ENCODE measurements around the gene S100A3.
"Not testable (repeated sequence)": the region's sequence is repeated elsewhere in the genome, so short reads cannot be mapped to it uniquely, and the experiment has no call there.

Gene S100A3

GRCh38 chr1:153520818-153521476, 28.1 kb downstream of the S100A3 start:
- H3K23ac ChIP-seq (ENCODE audit: low read length in 2 of 2), result no peak overlapping the region
- no peaks in the 10 kb centered on the region for H3K27me3 ChIP-seq (ENCODE audit: control insufficient read depth in 1 of 2, insufficient read depth in 1 of 2, low read length in 2 of 2)
- H3K4me2 ChIP-seq (ENCODE audit: low read length, poor library complexity, severe bottlenecking), result no peak overlapping the region
- no peak overlapping the region for H2BK120ac ChIP-seq (ENCODE audit: low read depth, low read length)
- no peak overlapping the region for H2BK5ac ChIP-seq (ENCODE audit: low read depth, low read length, poor library complexity, severe bottlenecking)
- no peak overlapping the region for H4K8ac ChIP-seq (ENCODE audit: low read length)
- no peak overlapping the region for H4K91ac ChIP-seq (ENCODE audit: low read length)
- no peak overlapping the region for H2AK5ac ChIP-seq (ENCODE audit: low read length, severe bottlenecking)
- H3K4me3 ChIP-seq (ENCODE audit: insufficient read depth in 1 of 2, low read depth in 1 of 2, low read length in 2 of 2), result no peak overlapping the region
- H3K27ac ChIP-seq (ENCODE audit: low read length, poor library complexity, severe bottlenecking), result no peak overlapping the region
- H2BK15ac ChIP-seq (ENCODE audit: low read depth, poor library complexity, severe bottlenecking), result no peak overlapping the region
- no peak overlapping the region for H3K9ac ChIP-seq (ENCODE audit: low read length)
- H3K18ac ChIP-seq (ENCODE audit: low read depth in 1 of 2, low read length in 2 of 2), result no peak overlapping the region
- WGBS, result 89% methylated on average over 4 of the region's 4 CpGs
- peaks cover 2% of the 10 kb centered on the region for H3K4me1 ChIP-seq (ENCODE audit: control insufficient read depth, insufficient read depth, low read depth, low read length)
- H2BK12ac ChIP-seq (ENCODE audit: low read length in 2 of 2), result peak overlapping the region in 1 of 2 experiments; percentile 54
- H3K79me1 ChIP-seq (replicated peaks; ENCODE audit: low read length, poor library complexity, severe bottlenecking), result no peaks in the 10 kb centered on the region
- no peak overlapping the region for H3K4ac ChIP-seq (ENCODE audit: low read depth in 1 of 2, low read length in 2 of 2)
- H2AFZ ChIP-seq (ENCODE audit: low read depth, low read length), result no peak overlapping the region
- H3K14ac ChIP-seq (ENCODE audit: low read length in 2 of 2), result no peak overlapping the region
- no peaks in the 10 kb centered on the region for H3K36me3 ChIP-seq (ENCODE audit: control insufficient read depth in 1 of 2, insufficient read depth in 2 of 2, low read depth in 1 of 2, low read length in 2 of 2)
- DNase-seq, result no peak
- no peaks in the 10 kb centered on the region for H3K9me3 ChIP-seq (ENCODE audit: control insufficient read depth, low read length)

- not testable (repeated sequence) for H3K18ac ChIP-seq (ENCODE audit: low read depth in 1 of 2, low read length in 2 of 2); H3K27ac ChIP-seq (ENCODE audit: low read length, poor library complexity, severe bottlenecking); H3K4me1 ChIP-seq (ENCODE audit: control insufficient read depth, insufficient read depth, low read depth, low read length); H3K23ac ChIP-seq (ENCODE audit: low read length in 2 of 2); H3K4me3 ChIP-seq (ENCODE audit: insufficient read depth in 1 of 2, low read depth in 1 of 2, low read length in 2 of 2); H3K14ac ChIP-seq (ENCODE audit: low read length in 2 of 2); H3K9me3 ChIP-seq (ENCODE audit: control insufficient read depth, low read length); H3K36me3 ChIP-seq (ENCODE audit: control insufficient read depth in 1 of 2, insufficient read depth in 2 of 2, low read depth in 1 of 2, low read length in 2 of 2); H2BK120ac ChIP-seq (ENCODE audit: low read depth, low read length); H2BK12ac ChIP-seq (ENCODE audit: low read length in 2 of 2); H4K91ac ChIP-seq (ENCODE audit: low read length); DNase-seq; H2BK5ac ChIP-seq (ENCODE audit: low read depth, low read length, poor library complexity, severe bottlenecking); H2AK5ac ChIP-seq (ENCODE audit: low read length, severe bottlenecking); H2BK15ac ChIP-seq (ENCODE audit: low read depth, poor library complexity, severe bottlenecking); H3K4me2 ChIP-seq (ENCODE audit: low read length, poor library complexity, severe bottlenecking); H3K27me3 ChIP-seq (ENCODE audit: control insufficient read depth in 1 of 2, insufficient read depth in 1 of 2, low read length in 2 of 2); H2AFZ ChIP-seq (ENCODE audit: low read depth, low read length); H3K9ac ChIP-seq (ENCODE audit: low read length); H4K8ac ChIP-seq (ENCODE audit: low read length); H3K79me1 ChIP-seq (replicated peaks; ENCODE audit: low read length, poor library complexity, severe bottlenecking); H3K4ac ChIP-seq (ENCODE audit: low read depth in 1 of 2, low read length in 2 of 2)
- 84% methylated on average over 4 of the region's 5 CpGs for WGBS
These were observed 28.8 kb downstream of the S100A3 start for GRCh38 chr1:153520137-153520691.

- Histone ChIP-seq H3K4me2 (ENCODE audit: low read length, poor library complexity, severe bottlenecking) (no peak overlapping the region), H3K23ac (ENCODE audit: low read length in 2 of 2) (no peak overlapping the region), H3K27ac (ENCODE audit: low read length, poor library complexity, severe bottlenecking) (no peak overlapping the region), H3K18ac (ENCODE audit: low read depth in 1 of 2, low read length in 2 of 2) (no peak overlapping the region), H3K14ac (ENCODE audit: low read length in 2 of 2) (no peak overlapping the region), H2BK5ac (ENCODE audit: low read depth, low read length, poor library complexity, severe bottlenecking) (no peak overlapping the region), H3K79me1 (replicated peaks; ENCODE audit: low read length, poor library complexity, severe bottlenecking) (no peaks in the 10 kb centered on the region), H2BK120ac (ENCODE audit: low read depth, low read length) (no peak overlapping the region), H2AK5ac (ENCODE audit: low read length, severe bottlenecking) (no peak overlapping the region), H4K91ac (ENCODE audit: low read length) (no peak overlapping the region), H3K4me3 (ENCODE audit: insufficient read depth in 1 of 2, low read depth in 1 of 2, low read length in 2 of 2) (no peak overlapping the region), H3K9me3 (ENCODE audit: control insufficient read depth, low read length) (no peaks in the 10 kb centered on the region), H3K4ac (ENCODE audit: low read depth in 1 of 2, low read length in 2 of 2) (no peak overlapping the region), H3K36me3 (ENCODE audit: control insufficient read depth in 1 of 2, insufficient read depth in 2 of 2, low read depth in 1 of 2, low read length in 2 of 2) (no peaks in the 10 kb centered on the region), H4K8ac (ENCODE audit: low read length) (no peak overlapping the region), H2AFZ (ENCODE audit: low read depth, low read length) (no peak overlapping the region), H3K27me3 (ENCODE audit: control insufficient read depth in 1 of 2, insufficient read depth in 1 of 2, low read length in 2 of 2) (no peaks in the 10 kb centered on the region), H3K4me1 (ENCODE audit: control insufficient read depth, insufficient read depth, low read depth, low read length) (peaks cover 2% of the 10 kb centered on the region), H2BK15ac (ENCODE audit: low read depth, poor library complexity, severe bottlenecking) (no peak overlapping the region), H3K9ac (ENCODE audit: low read length) (no peak overlapping the region), H2BK12ac (ENCODE audit: low read length in 2 of 2) (no peak overlapping the region)
- WGBS, result 95% methylated on average over 3 of the region's 3 CpGs
- DNase-seq, result no peak
These were observed 29.8 kb downstream of the S100A3 start for GRCh38 chr1:153519242-153519641.

GRCh38 chr1:153515504-153516394, 33.3 kb downstream of the S100A3 start:
- Histone ChIP-seq H3K23ac (ENCODE audit: low read length in 2 of 2) (no peak overlapping the region), H2AFZ (ENCODE audit: low read depth, low read length) (no peak overlapping the region), H2BK15ac (ENCODE audit: low read depth, poor library complexity, severe bottlenecking) (peak overlapping the region; percentile 65), H3K4ac (ENCODE audit: low read depth in 1 of 2, low read length in 2 of 2) (no peak overlapping the region), H2BK12ac (ENCODE audit: low read length in 2 of 2) (peak overlapping the region in 1 of 2 experiments; percentile 46), H3K18ac (ENCODE audit: low read depth in 1 of 2, low read length in 2 of 2) (no peak overlapping the region), H2BK5ac (ENCODE audit: low read depth, low read length, poor library complexity, severe bottlenecking) (no peak overlapping the region), H3K27me3 (ENCODE audit: control insufficient read depth in 1 of 2, insufficient read depth in 1 of 2, low read length in 2 of 2) (no peaks in the 10 kb centered on the region), H3K36me3 (ENCODE audit: control insufficient read depth in 1 of 2, insufficient read depth in 2 of 2, low read depth in 1 of 2, low read length in 2 of 2) (no peaks in the 10 kb centered on the region), H3K79me1 (replicated peaks; ENCODE audit: low read length, poor library complexity, severe bottlenecking) (no peaks in the 10 kb centered on the region), H2BK120ac (ENCODE audit: low read depth, low read length) (no peak overlapping the region), H2AK5ac (ENCODE audit: low read length, severe bottlenecking) (no peak overlapping the region), H3K4me2 (ENCODE audit: low read length, poor library complexity, severe bottlenecking) (no peak overlapping the region), H3K9me3 (ENCODE audit: control insufficient read depth, low read length) (no peaks in the 10 kb centered on the region), H3K14ac (ENCODE audit: low read length in 2 of 2) (no peak overlapping the region), H3K9ac (ENCODE audit: low read length) (no peak overlapping the region), H4K91ac (ENCODE audit: low read length) (peak overlapping the region; percentile 35), H3K27ac (ENCODE audit: low read length, poor library complexity, severe bottlenecking) (no peak overlapping the region), H4K8ac (ENCODE audit: low read length) (no peak overlapping the region), H3K4me1 (ENCODE audit: control insufficient read depth, insufficient read depth, low read depth, low read length) (peaks cover 4% of the 10 kb centered on the region), H3K4me3 (ENCODE audit: insufficient read depth in 1 of 2, low read depth in 1 of 2, low read length in 2 of 2) (no peak overlapping the region)
- DNase-seq, result no peak
- WGBS, result 63% methylated on average over 8 of the region's 8 CpGs

Data from mesenchymal stem cell (in vitro differentiated cells and primary cell).